GM21528 (cell line): ENCODE data around the gene UGT2B15.
"Not testable (repeated sequence)": the region's sequence is repeated elsewhere in the genome, so short reads cannot be mapped to it uniquely, and the experiment has no call there.

Experiments used
- ATAC-seq: cut with Tn5 transposase; IDR thresholded peaks from one replicate; pipeline ENCODE4 v1.9.1; 2021; ENCODE audit warnings: mild to moderate bottlenecking, moderate library complexity; ENCODE audit not compliant: unreplicated experiment, low FRiP score

The UGT2B15 gene

GRCh38 chr4:68670479-68670939 lies at the start of gene UGT2B15:
TSS of gene UGT2B15 (minus strand) at chr4:68670652. CDS start at chr4:68670618, 34 bp downstream.
- not testable (repeated sequence) for ATAC-seq

- no peak for ATAC-seq
These were observed 48.6 kb upstream of the UGT2B15 start for GRCh38 chr4:68719075-68719473.

- ATAC-seq, result no peak
These were observed 48.1 kb upstream of the UGT2B15 start for GRCh38 chr4:68718447-68719074.

- peak; percentile 61 for ATAC-seq
These were observed 47.5 kb upstream of the UGT2B15 start for GRCh38 chr4:68717999-68718398.

- no peak for ATAC-seq
These were observed 43.9 kb upstream of the UGT2B15 start for GRCh38 chr4:68714400-68714799.

DNA sequence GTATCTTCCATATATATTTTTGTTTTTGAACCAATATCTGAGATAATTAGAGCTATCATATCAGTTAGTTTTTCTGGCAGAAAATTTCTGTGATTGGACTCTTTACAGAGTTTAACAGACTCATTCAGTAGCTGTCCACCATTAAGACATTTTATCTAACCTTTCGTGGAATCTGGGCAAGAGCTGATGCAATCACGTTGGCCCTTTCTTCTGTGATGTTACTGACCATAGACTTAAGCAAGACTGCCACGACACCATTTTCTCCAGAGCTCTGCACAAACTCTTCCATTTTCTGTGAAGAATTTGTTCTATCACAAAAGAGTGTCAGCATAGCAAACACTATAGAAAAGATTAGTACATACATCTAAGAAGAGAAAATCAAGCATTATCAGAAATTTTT lies 41.8 kb upstream of the UGT2B15 start:
- no peak for ATAC-seq

- no peak for ATAC-seq
These were observed 38.1 kb upstream of the UGT2B15 start for GRCh38 chr4:68708566-68708965.

DNA sequence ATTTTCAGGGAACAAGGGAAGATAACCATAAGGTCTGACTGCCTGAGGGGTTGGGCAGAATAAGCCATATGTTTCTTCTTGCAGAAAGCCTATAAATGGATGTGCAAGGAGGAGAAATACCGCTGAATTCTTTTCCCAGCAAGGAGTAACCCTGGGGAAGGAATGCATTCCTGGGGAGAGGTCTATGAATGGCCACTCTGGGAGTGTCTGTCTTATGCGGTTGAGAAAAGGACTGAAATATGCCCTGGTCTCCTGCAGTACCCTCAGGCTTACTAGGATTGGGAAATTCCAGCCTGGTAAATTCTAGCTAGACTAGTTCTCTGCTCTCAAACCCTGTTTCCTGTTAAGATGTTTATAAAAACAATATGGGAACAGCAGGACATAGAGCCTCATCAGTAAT lies 32.7 kb upstream of the UGT2B15 start:
- ATAC-seq, result not testable (repeated sequence)

- no peak for ATAC-seq
These were observed 29.7 kb upstream of the UGT2B15 start for GRCh38 chr4:68700152-68700551.

DNA sequence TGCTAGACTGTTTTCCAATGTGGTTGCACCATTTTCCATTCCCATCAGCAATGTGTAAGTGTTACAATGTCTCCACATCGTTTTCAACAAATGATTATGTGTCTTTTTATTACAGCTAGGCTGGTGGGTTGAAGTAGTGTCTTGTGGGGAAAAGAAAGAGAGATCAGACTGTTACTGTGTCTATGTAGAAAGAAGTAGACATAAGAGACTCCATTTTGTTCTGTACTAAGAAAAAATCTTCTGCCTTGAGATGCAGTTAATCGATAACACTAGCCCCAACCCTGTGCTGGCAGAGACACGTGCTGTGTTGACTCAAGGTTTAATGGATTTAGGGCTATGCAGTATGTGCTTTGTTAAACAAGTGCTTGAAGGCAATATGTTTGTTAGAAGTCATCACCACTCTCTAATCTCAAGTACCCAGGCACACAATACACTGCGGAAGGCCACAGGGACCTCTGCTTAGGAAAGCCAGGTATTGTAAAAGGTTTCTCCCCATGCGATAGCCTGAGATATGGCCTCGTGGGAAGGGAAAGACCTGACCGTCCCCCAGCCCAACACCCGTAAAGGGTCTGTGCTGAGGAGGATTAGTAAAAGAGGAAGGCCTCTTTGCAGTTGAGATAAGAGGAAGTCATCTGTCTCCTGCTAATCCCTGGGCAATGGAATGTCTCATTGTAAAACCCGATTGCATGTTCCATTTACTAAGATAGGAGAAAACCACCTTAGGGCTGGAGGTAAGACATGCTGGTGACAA lies 23.0 kb upstream of the UGT2B15 start:
- no peak for ATAC-seq

DNA sequence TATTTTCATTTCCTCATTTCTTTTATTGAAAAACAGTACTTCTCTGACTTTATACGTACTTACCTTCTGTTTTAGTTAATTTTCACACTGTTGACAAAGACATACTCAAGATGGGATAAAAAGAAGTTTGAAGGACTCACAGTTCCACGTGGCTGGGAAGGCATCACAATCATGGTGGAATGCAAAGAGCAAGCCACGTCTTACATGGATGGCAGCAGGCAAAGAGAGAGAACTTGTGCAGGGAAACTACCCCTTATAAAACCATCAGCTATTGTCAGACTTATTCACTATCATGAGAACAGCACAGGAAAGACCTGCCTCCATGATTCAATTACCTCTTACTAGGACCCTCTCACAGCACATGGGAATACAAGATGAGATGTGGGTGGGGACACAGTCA lies 20.7 kb upstream of the UGT2B15 start:
- no peak for ATAC-seq

GRCh38 chr4:68683034-68683433 lies 12.6 kb upstream of the UGT2B15 start:
- no peak for ATAC-seq

GRCh38 chr4:68681298-68681697 lies 10.8 kb upstream of the UGT2B15 start:
- ATAC-seq, result not testable (repeated sequence)

DNA sequence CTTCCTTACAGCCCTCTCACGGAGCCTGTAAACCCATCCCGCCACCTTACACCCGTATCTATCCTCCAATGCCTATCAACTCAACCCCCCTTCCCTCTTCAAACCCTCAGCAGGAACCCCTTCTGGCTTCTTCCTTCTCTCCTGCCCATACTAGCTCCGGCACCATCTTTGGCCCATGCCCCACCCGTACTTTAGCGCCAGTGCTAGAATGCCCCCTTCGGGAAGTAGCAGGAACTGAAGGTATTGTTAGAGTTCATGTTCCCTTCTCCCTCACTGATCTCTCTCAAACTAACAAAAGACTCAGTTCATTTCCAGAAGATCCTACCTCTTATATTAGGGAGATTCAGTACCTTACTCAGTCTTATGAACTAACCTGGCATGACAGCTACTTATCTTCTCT lies 2.7 kb upstream of the UGT2B15 start:
- ATAC-seq, result no peak

- ATAC-seq, result not testable (repeated sequence)
These were observed 765 bp upstream of the UGT2B15 start for GRCh38 chr4:68671217-68671616.

GRCh38 chr4:68668537-68669163 lies 1.8 kb downstream of the UGT2B15 start:
- not testable (repeated sequence) for ATAC-seq

GRCh38 chr4:68667551-68667950 lies 2.9 kb downstream of the UGT2B15 start:
- not testable (repeated sequence) for ATAC-seq

GRCh38 chr4:68664721-68665120 lies 5.7 kb downstream of the UGT2B15 start:
- ATAC-seq, result not testable (repeated sequence)

GRCh38 chr4:68662836-68663574 lies 7.4 kb downstream of the UGT2B15 start:
- ATAC-seq, result peak; percentile 42

DNA sequence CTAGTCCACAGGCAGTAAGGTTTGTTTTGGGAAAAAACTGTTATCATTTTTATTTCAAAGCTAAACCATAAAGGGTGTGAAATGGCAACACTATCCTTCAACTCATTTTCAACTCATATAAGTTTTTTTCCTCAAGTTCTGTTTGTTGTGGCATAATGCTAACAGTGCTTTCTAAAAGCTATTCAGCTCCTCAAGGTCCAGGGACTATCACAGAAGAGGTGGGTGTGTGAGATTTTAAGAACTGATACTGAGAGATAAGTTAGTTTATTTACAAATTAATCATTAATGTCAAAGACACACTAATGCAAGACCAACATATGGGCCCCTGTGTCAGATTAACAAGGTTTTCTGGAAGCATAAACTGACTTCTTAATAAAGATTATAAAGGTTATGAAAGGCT lies 11.8 kb downstream of the UGT2B15 start:
- ATAC-seq, result no peak
